ENCODE results near the gene FARP1.

FARP1 gene

GRCh38 chr13:98155475-98156109 lies 12.7 kb downstream of the FARP1 start:
- Mint-ChIP-seq H3K4me3 (no peak overlapping the region), H3K9me3 (no peaks in the 10 kb centered on the region), H3K36me3 (no peaks in the 10 kb centered on the region), H3K27ac (no peak overlapping the region), H3K4me1 (no peaks in the 10 kb centered on the region), H3K27me3 (peaks cover 13% of the 10 kb centered on the region)
- no peak for ATAC-seq

DNA sequence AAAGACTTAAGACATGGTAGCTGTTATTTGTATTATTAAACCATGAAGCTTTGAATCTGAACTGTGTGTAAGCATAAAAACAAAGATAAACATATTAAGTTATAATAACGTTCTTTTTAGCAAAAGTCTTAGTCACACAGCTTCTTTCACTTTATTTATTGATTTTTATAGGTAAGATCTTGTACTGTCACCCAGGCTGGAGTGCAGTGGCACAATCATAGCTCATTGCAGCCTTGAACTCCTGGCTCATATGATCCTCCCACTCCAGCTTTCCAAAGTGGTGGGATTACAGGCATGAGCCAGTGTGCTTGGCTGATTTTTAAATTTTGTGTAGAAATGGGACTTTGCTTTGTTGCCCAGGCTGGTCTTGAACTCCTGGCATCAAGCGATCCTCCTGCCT lies 13.4 kb downstream of the FARP1 start:
- Mint-ChIP-seq H3K4me1 (no peaks in the 10 kb centered on the region), H3K36me3 (no peaks in the 10 kb centered on the region), H3K27ac (no peak overlapping the region), H3K4me3 (no peak overlapping the region), H3K9me3 (no peaks in the 10 kb centered on the region), H3K27me3 (peaks cover 19% of the 10 kb centered on the region)
- ATAC-seq, result no peak

DNA sequence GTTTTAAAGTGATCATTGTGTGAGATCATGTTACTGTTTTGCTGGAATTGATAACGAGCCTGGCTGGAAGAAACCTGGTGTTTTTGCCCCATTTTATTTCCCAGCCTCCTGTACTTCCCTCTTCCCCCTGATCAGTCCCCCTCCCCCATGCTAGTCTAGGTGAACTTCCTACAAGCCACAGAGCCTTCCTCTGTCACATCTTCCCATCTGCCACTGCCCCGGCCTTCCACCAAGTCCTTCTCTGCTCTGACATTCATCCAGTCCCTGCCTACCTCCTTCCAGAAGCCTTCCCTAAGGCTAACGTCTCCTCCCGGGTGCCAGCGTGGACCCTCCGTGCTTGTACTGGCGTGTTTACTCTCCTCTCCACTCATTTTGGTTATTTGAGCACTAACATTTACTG lies 14.3 kb downstream of the FARP1 start:
- no peak for ATAC-seq
- Mint-ChIP-seq H3K4me1 (peaks cover 6% of the 10 kb centered on the region), H3K36me3 (no peaks in the 10 kb centered on the region), H3K27me3 (peaks cover 27% of the 10 kb centered on the region), H3K9me3 (peaks cover 3% of the 10 kb centered on the region), H3K27ac (no peak overlapping the region), H3K4me3 (no peak overlapping the region)

GRCh38 chr13:98157609-98158008 lies 14.7 kb downstream of the FARP1 start:
- no peak overlapping the region for H3K4me3 Mint-ChIP-seq
- ATAC-seq, result no peak
- H3K27ac Mint-ChIP-seq, result no peak overlapping the region
- H3K4me1 Mint-ChIP-seq, result peaks cover 6% of the 10 kb centered on the region
- H3K36me3 Mint-ChIP-seq, result no peaks in the 10 kb centered on the region
- H3K27me3 Mint-ChIP-seq, result peaks cover 27% of the 10 kb centered on the region
- peaks cover 3% of the 10 kb centered on the region for H3K9me3 Mint-ChIP-seq

GRCh38 chr13:98158172-98158899 lies 15.4 kb downstream of the FARP1 start:
- Mint-ChIP-seq H3K4me3 (no peak overlapping the region), H3K27me3 (peaks cover 27% of the 10 kb centered on the region), H3K36me3 (no peaks in the 10 kb centered on the region), H3K4me1 (peaks cover 6% of the 10 kb centered on the region), H3K27ac (no peak overlapping the region), H3K9me3 (peaks cover 3% of the 10 kb centered on the region)
- no peak for ATAC-seq

GRCh38 chr13:98162935-98163334 lies 20.0 kb downstream of the FARP1 start:
- no peak for ATAC-seq
- Mint-ChIP-seq H3K36me3 (no peaks in the 10 kb centered on the region), H3K4me3 (no peak overlapping the region), H3K27ac (no peak overlapping the region), H3K27me3 (peaks cover 15% of the 10 kb centered on the region), H3K9me3 (peaks cover 3% of the 10 kb centered on the region), H3K4me1 (peaks cover 6% of the 10 kb centered on the region)

GRCh38 chr13:98169331-98169730 lies 26.4 kb downstream of the FARP1 start:
- Mint-ChIP-seq H3K27me3 (peaks cover 24% of the 10 kb centered on the region), H3K36me3 (no peaks in the 10 kb centered on the region), H3K4me1 (no peaks in the 10 kb centered on the region), H3K4me3 (no peak overlapping the region), H3K27ac (no peak overlapping the region), H3K9me3 (no peaks in the 10 kb centered on the region)
- ATAC-seq, result no peak

- Mint-ChIP-seq H3K9me3 (no peaks in the 10 kb centered on the region), H3K36me3 (no peaks in the 10 kb centered on the region), H3K27me3 (peaks cover 24% of the 10 kb centered on the region), H3K4me3 (no peak overlapping the region), H3K27ac (no peak overlapping the region), H3K4me1 (no peaks in the 10 kb centered on the region)
- no peak for ATAC-seq
Observed at GRCh38 chr13:98171900-98172589, 29.2 kb downstream of the FARP1 start.

DNA sequence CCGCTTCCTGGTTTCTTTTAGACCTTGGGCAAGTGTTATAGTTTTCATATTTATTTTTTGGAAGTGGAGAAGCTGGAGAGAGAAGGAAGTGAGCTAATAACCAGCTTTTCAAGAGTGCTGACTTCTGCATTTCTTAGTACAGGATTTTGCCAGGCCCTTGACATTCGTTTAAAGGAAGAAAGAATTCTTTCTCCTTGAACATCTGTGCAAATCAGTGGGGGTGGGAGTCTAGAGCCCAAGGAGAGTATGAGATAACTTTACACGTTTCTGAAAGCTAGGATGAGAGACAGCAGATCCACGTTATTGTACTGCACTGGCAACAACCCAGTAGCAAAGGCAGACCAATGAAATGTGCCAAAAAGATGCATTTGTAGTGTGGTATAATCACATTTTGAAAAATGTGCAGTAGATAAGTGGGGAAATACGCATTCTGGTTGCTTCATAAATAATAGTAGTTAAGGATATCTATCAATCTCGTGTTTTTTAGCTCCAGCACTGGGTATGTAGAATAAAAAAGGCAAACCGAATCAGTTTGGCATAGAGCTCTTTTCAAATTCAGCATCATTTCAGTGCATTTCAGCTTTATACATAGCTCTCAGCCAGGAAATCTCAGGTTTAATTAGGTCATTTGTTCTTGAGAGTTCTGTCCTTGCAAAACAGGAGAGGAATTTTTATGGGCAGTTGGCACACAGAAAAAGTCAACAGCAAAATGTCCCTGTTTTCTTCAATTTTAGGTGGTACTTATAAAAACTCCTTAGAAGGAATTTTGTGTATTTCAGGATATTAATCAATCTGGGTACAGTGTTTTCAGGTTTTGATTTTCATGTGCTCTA lies 29.9 kb downstream of the FARP1 start:
- H3K4me3 Mint-ChIP-seq, result no peak overlapping the region
- H3K4me1 Mint-ChIP-seq, result no peaks in the 10 kb centered on the region
- ATAC-seq, result no peak
- peaks cover 24% of the 10 kb centered on the region for H3K27me3 Mint-ChIP-seq
- no peaks in the 10 kb centered on the region for H3K36me3 Mint-ChIP-seq
- H3K9me3 Mint-ChIP-seq, result no peaks in the 10 kb centered on the region
- no peak overlapping the region for H3K27ac Mint-ChIP-seq

- ATAC-seq, result no peak
- Mint-ChIP-seq H3K27me3 (peaks cover 19% of the 10 kb centered on the region), H3K27ac (no peak overlapping the region), H3K4me3 (no peak overlapping the region), H3K36me3 (no peaks in the 10 kb centered on the region), H3K9me3 (no peaks in the 10 kb centered on the region), H3K4me1 (no peaks in the 10 kb centered on the region)
Observed at GRCh38 chr13:98173431-98174152, 30.7 kb downstream of the FARP1 start.

DNA sequence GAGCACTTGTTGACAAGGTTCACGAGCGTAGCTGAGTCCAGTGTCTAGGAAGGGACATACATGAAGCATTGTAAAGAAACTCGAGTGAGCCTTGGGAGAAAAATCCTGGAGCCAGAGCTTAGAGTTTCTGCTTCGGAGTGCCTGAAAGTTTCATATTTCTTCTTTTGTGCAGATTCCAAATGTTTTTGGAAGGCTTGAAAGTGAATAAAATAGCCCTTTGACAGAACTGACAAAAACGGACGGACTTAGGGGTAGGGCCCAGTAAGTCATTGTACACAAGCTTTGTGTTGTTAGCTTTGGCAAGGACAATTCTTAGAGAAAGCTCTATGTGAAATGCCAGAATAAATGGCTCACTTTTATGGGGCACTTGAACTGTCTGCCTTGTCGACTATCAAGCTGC lies 31.4 kb downstream of the FARP1 start:
- no peak overlapping the region for H3K4me3 Mint-ChIP-seq
- no peak for ATAC-seq
- no peaks in the 10 kb centered on the region for H3K36me3 Mint-ChIP-seq
- H3K27me3 Mint-ChIP-seq, result peaks cover 12% of the 10 kb centered on the region
- no peaks in the 10 kb centered on the region for H3K9me3 Mint-ChIP-seq
- H3K4me1 Mint-ChIP-seq, result no peaks in the 10 kb centered on the region
- H3K27ac Mint-ChIP-seq, result no peak overlapping the region

- Mint-ChIP-seq H3K4me3 (no peak overlapping the region), H3K9me3 (no peaks in the 10 kb centered on the region), H3K4me1 (no peaks in the 10 kb centered on the region), H3K27me3 (peaks cover 9% of the 10 kb centered on the region), H3K36me3 (no peaks in the 10 kb centered on the region), H3K27ac (no peak overlapping the region)
- no peak for ATAC-seq
Observed at GRCh38 chr13:98175043-98175442, 32.1 kb downstream of the FARP1 start.

GRCh38 chr13:98175823-98176222 lies 32.9 kb downstream of the FARP1 start:
- H3K27me3 Mint-ChIP-seq, result peaks cover 9% of the 10 kb centered on the region
- H3K4me3 Mint-ChIP-seq, result no peak overlapping the region
- H3K4me1 Mint-ChIP-seq, result no peaks in the 10 kb centered on the region
- no peaks in the 10 kb centered on the region for H3K36me3 Mint-ChIP-seq
- no peak for ATAC-seq
- H3K9me3 Mint-ChIP-seq, result no peaks in the 10 kb centered on the region
- H3K27ac Mint-ChIP-seq, result no peak overlapping the region

DNA sequence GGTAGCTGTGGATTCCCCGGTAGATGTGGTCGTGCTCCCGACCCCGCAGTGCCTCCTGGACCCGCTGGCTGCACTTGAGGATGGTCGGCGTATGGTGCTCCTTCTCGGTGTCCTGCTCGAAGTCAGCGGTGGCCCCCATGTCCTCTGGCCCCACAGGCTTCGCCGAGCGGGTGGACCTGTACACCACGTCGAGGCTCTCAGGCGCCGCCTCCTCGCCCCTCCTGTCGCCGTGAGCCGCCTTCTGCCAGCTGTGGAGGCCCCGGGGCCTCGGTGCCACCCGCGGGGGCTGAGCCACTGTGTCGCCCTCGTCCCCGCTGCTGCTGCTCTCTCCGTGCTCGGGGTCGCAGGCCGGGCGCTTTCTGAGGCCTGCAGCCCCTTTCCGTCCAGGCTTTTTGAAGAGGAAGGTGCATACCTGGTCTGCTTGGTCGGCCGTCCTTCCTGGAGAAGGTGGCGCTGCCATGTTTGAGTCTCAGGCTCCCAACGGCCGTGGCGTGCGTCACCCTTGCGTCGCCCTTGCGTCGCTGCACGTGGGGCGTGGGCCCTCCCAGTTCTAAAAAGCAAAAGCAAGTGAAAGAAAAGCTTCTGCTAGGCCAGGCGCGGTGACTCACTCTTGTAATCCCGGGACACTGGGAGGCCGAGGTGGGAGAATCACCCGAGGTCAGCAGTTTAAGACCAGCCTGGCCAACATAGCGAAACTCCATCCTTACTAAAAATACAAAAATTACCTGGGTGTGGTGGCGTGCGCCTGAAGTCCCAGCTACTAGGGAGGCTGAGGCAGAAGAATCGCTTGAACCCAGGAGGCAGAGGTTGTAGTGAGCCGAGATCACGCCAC lies 34.1 kb downstream of the FARP1 start, which contains the start of gene RNF113B:
Gene RNF113B (minus strand): TSS at position 493 of the 832 bp plus-strand sequence. CDS start 33 bp downstream, at position 460.
- Mint-ChIP-seq H3K4me1 (no peaks in the 10 kb centered on the region), H3K27ac (no peak within 1 kb of the TSS), H3K4me3 (no peak within 1 kb of the TSS), H3K36me3 (no peaks in the 10 kb centered on the region), H3K27me3 (peaks cover 9% of the 10 kb centered on the region), H3K9me3 (no peaks in the 10 kb centered on the region)
- ATAC-seq, result no peak

Data from stimulated activated memory B cell treated with anti-CD40 and anti-IgM and Interleukin-4, amounts not matched to agents 10 μg/mL and 1 μg/mL and 100 μg/mL, for 72 hours (primary cell).